HFFc6 (cell line): Measurements from ENCODE around the gene IGSF9. TPM values are rescaled to one million over a fixed set of nuclear protein-coding genes. Genes with fewer than 3 reads are reported as not detected.
"Not testable (repeated sequence)": the region's sequence is repeated elsewhere in the genome, so short reads cannot be mapped to it uniquely, and the experiment has no call there.

Experiments
- DNase-seq: peaks from one replicate; pipeline ENCODE4 v3.0.0-alpha.2; 2018
- H3K27ac Mint-ChIP-seq: 2 replicates; pipeline ENCODE4 v1.8.0; 2020; ENCODE audit warnings: mild to moderate bottlenecking, mixed read lengths
- H3K27me3 Mint-ChIP-seq: 2 replicates; pipeline ENCODE4 v1.8.0; 2021; ENCODE audit warnings: mild to moderate bottlenecking, moderate library complexity, mixed read lengths; ENCODE audit not compliant: insufficient read depth
- H3K36me3 Mint-ChIP-seq: 2 replicates; pipeline ENCODE4 v1.8.0; 2021; ENCODE audit warnings: low read depth, mixed read lengths
- H3K4me1 Mint-ChIP-seq: 2 replicates; pipeline ENCODE4 v1.8.0; 2020; ENCODE audit warnings: low read depth, mixed read lengths
- H3K4me3 Mint-ChIP-seq: 2 replicates; pipeline ENCODE4 v1.8.0; 2020; ENCODE audit warnings: mild to moderate bottlenecking, moderate library complexity, mixed read lengths
- H3K9me3 Mint-ChIP-seq: 2 replicates; pipeline ENCODE4 v1.8.0; 2020; ENCODE audit warnings: mild to moderate bottlenecking, mixed read lengths
- CTCF ChIP-seq: fragments of 200-600 bp; sonication (generic); IDR thresholded peaks from 2 replicates; pipeline ENCODE4 v1.5.0; 2021; ENCODE audit warnings: antibody characterized with exemption, mild to moderate bottlenecking
- total RNA-seq, 6 experiments: library from RNA; stranded (reverse); fragmentation: NEBNext Ultra II Directional; extraction: Animal tissue kit (Norgen Biotek cat#: 25700); gene quantifications; 2 replicates in 1 of 6; 3 replicates in 5 of 6; pipeline ENCODE4 v1.2.3, GENCODE V29; 2021

IGSF9 gene
- total RNA-seq, 6 experiments from 2014 or later = not detected

- Mint-ChIP-seq H3K27ac (no peak overlapping the region; the same call in 1 of the 2 replicates), H3K4me1 (peaks cover 21% of the 10 kb centered on the region), H3K27me3 (no peaks in the 10 kb centered on the region), H3K9me3 (peaks cover 6% of the 10 kb centered on the region), H3K36me3 (peaks cover 8% of the 10 kb centered on the region), H3K4me3 (no peak overlapping the region)
- no peak for DNase-seq
- TF ChIP-seq CTCF = no peak
Observed at GRCh38 chr1:159900755-159901360, 44.6 kb downstream of the IGSF9 start.

GRCh38 chr1:159900086-159900680, 45.2 kb downstream of the IGSF9 start, which contains the start of gene CFAP45:
Gene CFAP45 (minus strand): TSS chr1:159900165. CDS start chr1:159900098, 67 bp downstream.
- peaks cover 8% of the 10 kb centered on the region for H3K36me3 Mint-ChIP-seq
- no peak for TF ChIP-seq CTCF
- no peak for DNase-seq
- peaks cover 22% of the 10 kb centered on the region for H3K4me1 Mint-ChIP-seq
- peak within 1 kb of the TSS; percentile 77 for H3K27ac Mint-ChIP-seq
- peaks cover 6% of the 10 kb centered on the region for H3K9me3 Mint-ChIP-seq
- H3K4me3 Mint-ChIP-seq = no peak within 1 kb of the TSS
- no peaks in the 10 kb centered on the region for H3K27me3 Mint-ChIP-seq

GRCh38 chr1:159899634-159900033, 45.8 kb downstream of the IGSF9 start:
- not testable (repeated sequence) for H3K4me3 Mint-ChIP-seq, DNase-seq, H3K9me3 Mint-ChIP-seq, H3K36me3 Mint-ChIP-seq, H3K27me3 Mint-ChIP-seq
- Mint-ChIP-seq H3K27ac (peak overlapping the region; percentile 77), H3K4me1 (peaks cover 22% of the 10 kb centered on the region)

- TF ChIP-seq CTCF = no peak
- peaks cover under 1% of the 10 kb centered on the region; the same call in 1 of the 2 replicates for H3K9me3 Mint-ChIP-seq
- peaks cover 2% of the 10 kb centered on the region for H3K36me3 Mint-ChIP-seq
- no peaks in the 10 kb centered on the region for H3K27me3 Mint-ChIP-seq
- H3K27ac Mint-ChIP-seq = no peak overlapping the region
- no peak overlapping the region for H3K4me3 Mint-ChIP-seq
- DNase-seq = no peak
- peaks cover 22% of the 10 kb centered on the region for H3K4me1 Mint-ChIP-seq
Observed at GRCh38 chr1:159898527-159898926, 46.9 kb downstream of the IGSF9 start.

- H3K27me3 Mint-ChIP-seq = no peaks in the 10 kb centered on the region
- no peaks in the 10 kb centered on the region for H3K36me3 Mint-ChIP-seq
- peaks cover 22% of the 10 kb centered on the region for H3K4me1 Mint-ChIP-seq
- no peak for TF ChIP-seq CTCF
- DNase-seq = no peak
- no peak overlapping the region for H3K4me3 Mint-ChIP-seq
- H3K9me3 Mint-ChIP-seq = no peaks in the 10 kb centered on the region
- no peak overlapping the region for H3K27ac Mint-ChIP-seq
Observed at GRCh38 chr1:159897962-159898361, 47.5 kb downstream of the IGSF9 start.

- Mint-ChIP-seq H3K36me3 (no peaks in the 10 kb centered on the region), H3K27ac (no peak overlapping the region), H3K27me3 (no peaks in the 10 kb centered on the region), H3K4me1 (peaks cover 23% of the 10 kb centered on the region), H3K4me3 (no peak overlapping the region), H3K9me3 (no peaks in the 10 kb centered on the region)
- no peak for TF ChIP-seq CTCF
- no peak for DNase-seq
Observed at GRCh38 chr1:159896546-159896930, 48.9 kb downstream of the IGSF9 start.
